Peyer's patch (tissue), 4 donors: ENCODE data around the gene NFKBIB.
"Not testable (repeated sequence)": the region's sequence is repeated elsewhere in the genome, so short reads cannot be mapped to it uniquely, and the experiment has no call there.

Experiments used
- CTCF ChIP-seq, 6 experiments: fragments of 450-650 bp in 4 of 6; fragments of 200-600 bp in 2 of 6; sonication (generic) in 1 of 6; IDR thresholded peaks; one replicate each; pipeline ENCODE4 v1.5.1; 2017 to 2019; ENCODE audit warnings: antibody characterized with exemption in 6 of 6, mild to moderate bottlenecking in 3 of 6, moderate library complexity in 1 of 6
- POLR2A ChIP-seq, 2 donors: fragments of 450-650 bp; IDR thresholded peaks; one replicate each; pipeline ENCODE4 v1.5.1; 2017; ENCODE audit warnings: antibody characterized with exemption in 2 of 2, mild to moderate bottlenecking in 2 of 2, moderate library complexity in 2 of 2

DNA sequence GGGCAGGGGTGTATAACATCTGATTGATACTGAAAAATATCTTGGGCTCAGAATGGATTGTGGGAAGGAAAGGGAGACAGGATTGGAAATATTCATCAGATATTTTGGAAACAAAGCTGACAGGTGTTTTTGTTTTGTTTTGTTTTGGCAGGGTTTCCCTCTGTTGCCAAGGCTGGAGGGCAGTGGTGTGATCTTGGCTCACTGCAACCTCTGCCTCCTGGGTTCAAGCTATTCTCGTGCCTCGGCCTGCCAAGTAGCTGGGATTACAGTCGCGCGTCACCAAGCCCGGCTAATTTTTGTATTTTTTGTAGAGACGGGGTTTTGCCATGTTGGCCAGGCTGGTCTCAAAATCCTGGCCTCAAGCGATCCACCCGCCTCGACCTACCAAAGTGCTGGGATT is 26.4 kb upstream of the NFKBIB start:
- not testable (repeated sequence) for TF ChIP-seq POLR2A, CTCF (IDR thresholded peaks at IDR 0.05)
